Measurements from ENCODE around the gene STARD5. TPM values are rescaled to one million over a fixed set of nuclear protein-coding genes. Genes with fewer than 3 reads are reported as not detected.

The STARD5 gene
- polyA plus RNA-seq, 1 experiment, result 5.9 TPM

- no peaks in the 10 kb centered on the region for H3K36me3 ChIP-seq (ENCODE audit: control insufficient read depth, insufficient read depth, low read length)
- TF ChIP-seq, protein P1, sequence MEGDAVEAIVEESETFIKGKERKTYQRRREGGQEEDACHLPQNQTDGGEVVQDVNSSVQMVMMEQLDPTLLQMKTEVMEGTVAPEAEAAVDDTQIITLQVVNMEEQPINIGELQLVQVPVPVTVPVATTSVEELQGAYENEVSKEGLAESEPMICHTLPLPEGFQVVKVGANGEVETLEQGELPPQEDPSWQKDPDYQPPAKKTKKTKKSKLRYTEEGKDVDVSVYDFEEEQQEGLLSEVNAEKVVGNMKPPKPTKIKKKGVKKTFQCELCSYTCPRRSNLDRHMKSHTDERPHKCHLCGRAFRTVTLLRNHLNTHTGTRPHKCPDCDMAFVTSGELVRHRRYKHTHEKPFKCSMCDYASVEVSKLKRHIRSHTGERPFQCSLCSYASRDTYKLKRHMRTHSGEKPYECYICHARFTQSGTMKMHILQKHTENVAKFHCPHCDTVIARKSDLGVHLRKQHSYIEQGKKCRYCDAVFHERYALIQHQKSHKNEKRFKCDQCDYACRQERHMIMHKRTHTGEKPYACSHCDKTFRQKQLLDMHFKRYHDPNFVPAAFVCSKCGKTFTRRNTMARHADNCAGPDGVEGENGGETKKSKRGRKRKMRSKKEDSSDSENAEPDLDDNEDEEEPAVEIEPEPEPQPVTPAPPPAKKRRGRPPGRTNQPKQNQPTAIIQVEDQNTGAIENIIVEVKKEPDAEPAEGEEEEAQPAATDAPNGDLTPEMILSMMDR (IDR thresholded peaks at IDR 0.05; ENCODE audit: insufficient read depth, low read depth, low read length), result no peak
- DNase-seq (ENCODE audit: low read depth), result no peak
- ChIA-PET CTCF (interaction anchor here (1.1 to 3.0 kb wide), 2 partner anchors 10 to 125 kb away, joined by 3 to 16 read pairs; no protein-coding TSS in a partner anchor), POLR2A (no interaction called here)
- H3K4me3 ChIP-seq (ENCODE audit: low read depth, low read length), result no peak overlapping the region
- peaks cover 3% of the 10 kb centered on the region; the same call in 1 of the 2 replicates for H3K27me3 ChIP-seq (ENCODE audit: control insufficient read depth, insufficient read depth, low read length)
Measured at GRCh38 chr15:81285461-81285860, 38.5 kb downstream of the STARD5 start.

DNA sequence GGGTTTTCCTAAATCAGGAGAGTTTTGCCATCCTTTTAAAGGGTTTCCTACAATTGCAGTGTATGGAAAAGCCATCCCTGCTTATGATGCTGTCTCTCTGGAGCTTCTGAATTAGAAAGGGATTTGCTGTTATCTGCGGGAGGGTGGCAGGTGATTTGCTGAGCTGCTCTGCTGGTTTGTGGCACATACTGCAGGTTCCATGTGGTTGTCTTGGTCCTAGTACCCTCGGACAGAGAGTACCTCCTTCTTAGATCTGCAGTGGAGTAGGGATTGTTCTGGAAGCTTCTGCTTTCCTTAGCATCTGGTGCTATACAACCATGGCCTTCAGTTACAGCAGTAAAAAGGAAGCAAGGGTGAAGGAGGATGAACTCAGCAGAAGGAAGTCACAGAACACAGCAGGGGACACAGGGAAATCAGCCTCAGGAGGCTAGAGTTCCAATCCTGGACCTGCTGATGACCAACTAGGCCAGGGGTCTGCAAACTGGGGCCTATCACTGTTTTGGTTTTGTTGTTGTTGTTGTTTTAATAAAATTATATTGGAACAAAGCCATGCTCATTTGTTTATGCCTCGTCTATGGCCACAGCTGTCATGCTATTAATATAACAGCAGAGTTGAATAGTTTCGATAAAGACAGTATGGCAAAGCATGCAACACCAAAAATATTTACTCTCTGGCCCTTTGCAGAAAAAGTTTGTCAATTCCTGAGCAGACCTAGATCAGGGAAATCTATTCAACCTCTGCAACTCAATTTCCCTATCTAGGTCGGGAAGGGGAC, 39.5 kb downstream of the STARD5 start:
- H3K4me3 ChIP-seq (ENCODE audit: low read depth, low read length), result no peak overlapping the region
- H3K36me3 ChIP-seq (ENCODE audit: control insufficient read depth, insufficient read depth, low read length), result no peaks in the 10 kb centered on the region
- TF ChIP-seq, protein P1 (IDR thresholded peaks at IDR 0.05; ENCODE audit: insufficient read depth, low read depth, low read length), result no peak
- ChIA-PET CTCF (interaction anchor here (1.1 to 2.0 kb wide), 4 partner anchors 9 to 115 kb away, joined by 3 to 10 read pairs (median 6); no protein-coding TSS in a partner anchor), POLR2A (no interaction called here)
- peaks cover 3% of the 10 kb centered on the region; the same call in 1 of the 2 replicates for H3K27me3 ChIP-seq (ENCODE audit: control insufficient read depth, insufficient read depth, low read length)
- DNase-seq (ENCODE audit: low read depth), result no peak

DNA sequence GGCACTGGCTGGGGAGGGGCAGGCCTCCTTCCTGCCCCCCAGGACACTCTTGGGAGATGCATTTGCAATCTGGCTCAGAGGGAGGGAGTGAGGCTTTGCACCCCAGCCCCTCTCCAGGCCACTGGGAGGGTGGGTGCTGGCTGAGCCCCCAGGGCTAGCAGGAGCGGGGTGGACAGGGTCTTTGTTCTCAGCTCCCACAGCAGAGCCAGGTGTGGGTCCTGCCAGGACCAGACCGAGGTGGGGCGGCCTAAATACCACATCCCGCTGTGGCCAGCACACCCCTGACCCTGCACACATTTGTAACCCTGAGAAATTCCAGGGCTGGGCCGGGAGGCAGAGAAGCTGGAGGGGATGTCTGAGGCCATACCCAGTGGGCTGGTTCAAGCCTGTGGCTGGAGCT, 41.0 kb downstream of the STARD5 start:
- DNase-seq (ENCODE audit: low read depth), result no peak
- POLR2A ChIA-PET, result interaction anchor here (0.6 kb wide), 1 partner anchor 11 kb away, joined by 3 read pairs; no protein-coding TSS in a partner anchor
- CTCF ChIA-PET, result interaction anchor here (1.1 to 2.0 kb wide), 6 partner anchors 8 to 117 kb away, joined by 3 to 10 read pairs (median 4); no protein-coding TSS in a partner anchor
- TF ChIP-seq, protein P1 (IDR thresholded peaks at IDR 0.05; ENCODE audit: insufficient read depth, low read depth, low read length), result no peak
- H3K4me3 ChIP-seq (ENCODE audit: low read depth, low read length), result no peak overlapping the region
- no peaks in the 10 kb centered on the region for H3K36me3 ChIP-seq (ENCODE audit: control insufficient read depth, insufficient read depth, low read length)
- peaks cover 3% of the 10 kb centered on the region for H3K27me3 ChIP-seq (ENCODE audit: control insufficient read depth, insufficient read depth, low read length)

- ChIA-PET POLR2A (no interaction called here), CTCF (interaction anchor here (0.7 to 1.9 kb wide), 4 partner anchors 13 to 60 kb away, joined by 3 to 4 read pairs (median 4); no protein-coding TSS in a partner anchor)
- no peak for DNase-seq (ENCODE audit: low read depth)
- Histone ChIP-seq H3K36me3 (ENCODE audit: control insufficient read depth, insufficient read depth, low read length) (no peaks in the 10 kb centered on the region), H3K4me3 (ENCODE audit: low read depth, low read length) (no peak overlapping the region), H3K27me3 (ENCODE audit: control insufficient read depth, insufficient read depth, low read length) (peaks cover 3% of the 10 kb centered on the region)
- TF ChIP-seq, protein P1 (IDR thresholded peaks at IDR 0.05; ENCODE audit: insufficient read depth, low read depth, low read length), result no peak
Measured at GRCh38 chr15:81282606-81282895, 41.4 kb downstream of the STARD5 start.

- CTCF ChIA-PET, result interaction anchor here (0.7 to 3.2 kb wide), 6 partner anchors 13 to 118 kb away, joined by 3 to 29 read pairs (median 4); no protein-coding TSS in a partner anchor
- Histone ChIP-seq H3K36me3 (ENCODE audit: control insufficient read depth, insufficient read depth, low read length) (no peaks in the 10 kb centered on the region), H3K27me3 (ENCODE audit: control insufficient read depth, insufficient read depth, low read length) (peaks cover 3% of the 10 kb centered on the region), H3K4me3 (ENCODE audit: low read depth, low read length) (no peak overlapping the region)
- POLR2A ChIA-PET, result no interaction called here
- no peak for DNase-seq (ENCODE audit: low read depth)
- TF ChIP-seq, protein P1 (IDR thresholded peaks at IDR 0.05; ENCODE audit: insufficient read depth, low read depth, low read length), result no peak
Measured at GRCh38 chr15:81281766-81282605, 42.0 kb downstream of the STARD5 start.

All from BJ (cell line).